HepG2 (cell line): ENCODE results near the gene TMEM141. TPM values are rescaled to one million over a fixed set of nuclear protein-coding genes. Genes with fewer than 3 reads are reported as not detected.

ENCODE experiments used
- ATF7 ChIP-seq, 2 experiments: fragments of 450-650 bp in 1 of 2; sonication (generic) in 1 of 2; formaldehyde crosslinking in 1 of 2; IDR thresholded peaks; 2 replicates each; pipeline versions ENCODE4 v1.4.0 to v1.6.1; 2016 to 2020; ENCODE audit warnings: antibody characterized with exemption in 1 of 2, mild to moderate bottlenecking in 1 of 2, missing genetic modification reagents in 1 of 2
- BCL6 ChIP-seq: IDR thresholded peaks from 2 replicates; pipeline ENCODE4 v1.6.1; 2016; ENCODE audit warnings: missing genetic modification reagents, missing compliant biosample characterization
- CHD2 ChIP-seq: IDR thresholded peaks from 2 replicates; pipeline ENCODE4 v1.6.1; 2011; ENCODE audit warnings: low read depth, low read length, improper control_type of control experiment
- KAT8 ChIP-seq: IDR thresholded peaks from 2 replicates; pipeline ENCODE4 v1.6.1; 2016; ENCODE audit warnings: missing genetic modification reagents, missing compliant biosample characterization
- NPAS2 ChIP-seq: sonication (generic); formaldehyde crosslinking; IDR thresholded peaks from 2 replicates; pipeline ENCODE4 v1.8.0; 2022; ENCODE audit warnings: mild to moderate bottlenecking, missing genetic modification reagents, borderline replicate concordance
- NR2F6 ChIP-seq, 2 experiments: IDR thresholded peaks; 2 replicates each; pipeline ENCODE4 v1.6.1; 2016; ENCODE audit warnings: antibody characterized with exemption in 1 of 2, mild to moderate bottlenecking in 1 of 2
- POLR2G ChIP-seq: fragments of 200-400 bp; formaldehyde crosslinking; IDR thresholded peaks from 2 replicates; pipeline ENCODE4 v1.6.1; 2018; ENCODE audit warnings: mild to moderate bottlenecking, low read depth, low read length, moderate library complexity
- RFXAP ChIP-seq: sonication (generic); formaldehyde crosslinking; IDR thresholded peaks from 2 replicates; pipeline ENCODE4 v1.4.0; 2020; ENCODE audit warnings: missing genetic modification reagents, borderline replicate concordance
- TARDBP ChIP-seq: sonication (generic); formaldehyde crosslinking; IDR thresholded peaks from 2 replicates; pipeline ENCODE4 v1.8.0; 2022; ENCODE audit warnings: mild to moderate bottlenecking, missing genetic modification reagents
- ZNF577 ChIP-seq: sonication (generic); formaldehyde crosslinking; IDR thresholded peaks from 2 replicates; pipeline ENCODE4 v1.4.0; 2020; ENCODE audit warnings: mild to moderate bottlenecking, low read depth, missing genetic modification reagents, borderline replicate concordance
- polyA plus RNA-seq, 8 experiments: library from polyadenylated mRNA; depleted of rRNA in 3 of 8; stranded (reverse) in 7 of 8; unstranded in 1 of 8; fragments of >200 nt; fragmentation: Illumina TruSeq in 4 of 8; extraction: Trizol in 4 of 8; gene quantifications; 2 replicates each; pipeline versions ENCODE4 v1.2.1 to v1.2.3, GENCODE V29; 2011 to 2016; ENCODE audit warnings: low read depth in 4 of 8, missing spikeins in 1 of 8, mixed read lengths in 1 of 8; ENCODE audit not compliant: insufficient read depth in 1 of 8
- total RNA-seq, 5 experiments: library from RNA; depleted of rRNA; stranded (reverse); fragments of >200 nt; fragmentation: Illumina TruSeq; extraction: Trizol; gene quantifications; 2 replicates each; pipeline ENCODE4 v1.2.3, GENCODE V29; 2016; ENCODE audit warnings: low read depth in 1 of 5
- TF ChIP-seq, protein P1 (sequence below): sonication (generic); formaldehyde crosslinking; IDR thresholded peaks from 2 replicates; pipeline ENCODE4 v1.8.0; 2022; ENCODE audit warnings: mild to moderate bottlenecking, missing genetic modification reagents, borderline replicate concordance
- TF ChIP-seq, protein P2 (sequence below): sonication (generic); formaldehyde crosslinking; IDR thresholded peaks from 2 replicates; pipeline ENCODE4 v1.9.0; 2021; ENCODE audit warnings: missing genetic modification reagents, borderline replicate concordance
- TF ChIP-seq, protein P3 (sequence below): sonication (generic); formaldehyde crosslinking; IDR thresholded peaks from 2 replicates; pipeline ENCODE4 v1.4.0; 2020; ENCODE audit warnings: mild to moderate bottlenecking, missing genetic modification reagents
- TF ChIP-seq, protein P4 (sequence below): sonication (generic); formaldehyde crosslinking; IDR thresholded peaks from 2 replicates; pipeline ENCODE4 v1.4.0; 2020; ENCODE audit warnings: missing genetic modification reagents
- TF ChIP-seq, protein P5 (sequence below): sonication (generic); formaldehyde crosslinking; IDR thresholded peaks from 2 replicates; pipeline ENCODE4 v1.5.0; 2020; ENCODE audit warnings: mild to moderate bottlenecking, missing genetic modification reagents, borderline replicate concordance

TMEM141 gene
- total and polyA plus RNA-seq, 2 of the 13 experiments (the other 11 are each of a cell fraction or from before 2014, with no cell fraction given) = 81.0 to 202 TPM

DNA sequence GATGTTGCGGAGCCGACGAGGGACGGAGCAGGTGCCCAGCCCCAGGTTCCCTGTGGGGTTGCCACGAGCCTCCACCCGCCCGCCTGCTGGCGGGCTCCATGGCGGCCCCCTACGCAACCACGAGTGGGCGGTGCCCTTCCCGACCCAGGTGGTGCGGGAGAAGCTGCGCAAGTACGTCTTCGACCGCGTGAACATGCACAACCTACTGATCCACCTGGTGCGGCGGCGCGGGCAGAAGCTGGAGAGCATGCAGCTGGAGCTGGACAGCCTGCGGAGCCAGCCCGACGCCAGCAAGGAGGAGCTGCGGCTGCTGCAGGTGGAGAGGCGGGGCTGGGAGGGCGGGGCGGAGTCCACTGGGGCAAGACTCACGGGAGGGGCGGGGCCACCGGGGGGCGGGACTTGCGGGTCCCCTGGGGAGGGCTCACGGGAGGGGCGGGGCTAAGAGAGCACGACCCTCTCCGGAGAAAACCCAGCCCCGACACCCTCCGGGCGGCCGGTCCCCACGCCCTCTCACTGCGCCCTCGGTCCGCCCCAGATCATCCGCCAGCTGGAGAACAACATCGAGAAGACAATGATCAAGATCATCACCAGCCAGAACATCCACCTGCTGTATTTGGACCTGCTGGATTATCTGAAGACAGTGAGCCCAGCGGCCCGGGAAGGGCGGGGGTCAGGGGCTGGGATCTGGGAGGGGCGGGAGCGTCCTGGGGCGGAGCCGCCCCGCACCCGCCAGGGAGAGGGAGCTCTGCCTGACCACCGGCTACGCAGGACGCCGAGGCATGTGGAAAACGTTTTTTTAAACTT, 8.9 kb downstream of the TMEM141 start (continued):
- TF ChIP-seq, protein P1, sequence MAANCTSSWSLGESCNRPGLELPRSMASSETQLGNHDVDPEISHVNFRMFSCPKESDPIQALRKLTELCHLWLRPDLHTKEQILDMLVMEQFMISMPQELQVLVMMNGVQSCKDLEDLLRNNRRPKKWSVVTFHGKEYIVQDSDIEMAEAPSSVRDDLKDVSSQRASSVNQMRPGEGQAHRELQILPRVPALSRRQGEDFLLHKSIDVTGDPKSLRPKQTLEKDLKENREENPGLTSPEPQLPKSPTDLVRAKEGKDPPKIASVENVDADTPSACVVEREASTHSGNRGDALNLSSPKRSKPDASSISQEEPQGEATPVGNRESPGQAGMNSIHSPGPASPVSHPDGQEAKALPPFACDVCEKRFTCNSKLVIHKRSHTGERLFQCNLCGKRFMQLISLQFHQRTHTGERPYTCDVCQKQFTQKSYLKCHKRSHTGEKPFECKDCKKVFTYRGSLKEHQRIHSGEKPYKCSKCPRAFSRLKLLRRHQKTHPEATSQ (CRISPR knock-in tag) = no peak
- TF ChIP-seq ATF7 (IDR thresholded peaks at IDR 0.05) (no peak), ATF7 (CRISPR knock-in tag; IDR thresholded peaks at IDR 0.05) (no peak), TARDBP (CRISPR knock-in tag) (no peak), RFXAP (no peak), NPAS2 (CRISPR knock-in tag) (no peak), POLR2G (peak; percentile 68), NR2F6 (IDR thresholded peaks at IDR 0.05) (no peak), NR2F6 (CRISPR knock-in tag; IDR thresholded peaks at IDR 0.05) (no peak), BCL6 (CRISPR knock-in tag) (no peak; the same call in 1 of the 2 replicates), ZNF577 (CRISPR knock-in tag) (no peak), KAT8 (CRISPR knock-in tag) (no peak), CHD2 (no peak)
- TF ChIP-seq, protein P2, sequence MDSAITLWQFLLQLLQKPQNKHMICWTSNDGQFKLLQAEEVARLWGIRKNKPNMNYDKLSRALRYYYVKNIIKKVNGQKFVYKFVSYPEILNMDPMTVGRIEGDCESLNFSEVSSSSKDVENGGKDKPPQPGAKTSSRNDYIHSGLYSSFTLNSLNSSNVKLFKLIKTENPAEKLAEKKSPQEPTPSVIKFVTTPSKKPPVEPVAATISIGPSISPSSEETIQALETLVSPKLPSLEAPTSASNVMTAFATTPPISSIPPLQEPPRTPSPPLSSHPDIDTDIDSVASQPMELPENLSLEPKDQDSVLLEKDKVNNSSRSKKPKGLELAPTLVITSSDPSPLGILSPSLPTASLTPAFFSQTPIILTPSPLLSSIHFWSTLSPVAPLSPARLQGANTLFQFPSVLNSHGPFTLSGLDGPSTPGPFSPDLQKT (CRISPR knock-in tag) = no peak
- TF ChIP-seq, protein P3, sequence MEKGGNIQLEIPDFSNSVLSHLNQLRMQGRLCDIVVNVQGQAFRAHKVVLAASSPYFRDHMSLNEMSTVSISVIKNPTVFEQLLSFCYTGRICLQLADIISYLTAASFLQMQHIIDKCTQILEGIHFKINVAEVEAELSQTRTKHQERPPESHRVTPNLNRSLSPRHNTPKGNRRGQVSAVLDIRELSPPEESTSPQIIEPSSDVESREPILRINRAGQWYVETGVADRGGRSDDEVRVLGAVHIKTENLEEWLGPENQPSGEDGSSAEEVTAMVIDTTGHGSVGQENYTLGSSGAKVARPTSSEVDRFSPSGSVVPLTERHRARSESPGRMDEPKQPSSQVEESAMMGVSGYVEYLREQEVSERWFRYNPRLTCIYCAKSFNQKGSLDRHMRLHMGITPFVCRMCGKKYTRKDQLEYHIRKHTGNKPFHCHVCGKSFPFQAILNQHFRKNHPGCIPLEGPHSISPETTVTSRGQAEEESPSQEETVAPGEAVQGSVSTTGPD (CRISPR knock-in tag) = no peak; the same call in 1 of the 2 replicates
- TF ChIP-seq, protein P4, sequence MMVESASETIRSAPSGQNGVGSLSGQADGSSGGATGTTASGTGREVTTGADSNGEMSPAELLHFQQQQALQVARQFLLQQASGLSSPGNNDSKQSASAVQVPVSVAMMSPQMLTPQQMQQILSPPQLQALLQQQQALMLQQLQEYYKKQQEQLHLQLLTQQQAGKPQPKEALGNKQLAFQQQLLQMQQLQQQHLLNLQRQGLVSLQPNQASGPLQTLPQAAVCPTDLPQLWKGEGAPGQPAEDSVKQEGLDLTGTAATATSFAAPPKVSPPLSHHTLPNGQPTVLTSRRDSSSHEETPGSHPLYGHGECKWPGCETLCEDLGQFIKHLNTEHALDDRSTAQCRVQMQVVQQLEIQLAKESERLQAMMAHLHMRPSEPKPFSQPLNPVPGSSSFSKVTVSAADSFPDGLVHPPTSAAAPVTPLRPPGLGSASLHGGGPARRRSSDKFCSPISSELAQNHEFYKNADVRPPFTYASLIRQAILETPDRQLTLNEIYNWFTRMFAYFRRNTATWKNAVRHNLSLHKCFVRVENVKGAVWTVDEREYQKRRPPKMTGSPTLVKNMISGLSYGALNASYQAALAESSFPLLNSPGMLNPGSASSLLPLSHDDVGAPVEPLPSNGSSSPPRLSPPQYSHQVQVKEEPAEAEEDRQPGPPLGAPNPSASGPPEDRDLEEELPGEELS (CRISPR knock-in tag) = no peak; the same call in 1 of the 2 replicates
- TF ChIP-seq, protein P5, sequence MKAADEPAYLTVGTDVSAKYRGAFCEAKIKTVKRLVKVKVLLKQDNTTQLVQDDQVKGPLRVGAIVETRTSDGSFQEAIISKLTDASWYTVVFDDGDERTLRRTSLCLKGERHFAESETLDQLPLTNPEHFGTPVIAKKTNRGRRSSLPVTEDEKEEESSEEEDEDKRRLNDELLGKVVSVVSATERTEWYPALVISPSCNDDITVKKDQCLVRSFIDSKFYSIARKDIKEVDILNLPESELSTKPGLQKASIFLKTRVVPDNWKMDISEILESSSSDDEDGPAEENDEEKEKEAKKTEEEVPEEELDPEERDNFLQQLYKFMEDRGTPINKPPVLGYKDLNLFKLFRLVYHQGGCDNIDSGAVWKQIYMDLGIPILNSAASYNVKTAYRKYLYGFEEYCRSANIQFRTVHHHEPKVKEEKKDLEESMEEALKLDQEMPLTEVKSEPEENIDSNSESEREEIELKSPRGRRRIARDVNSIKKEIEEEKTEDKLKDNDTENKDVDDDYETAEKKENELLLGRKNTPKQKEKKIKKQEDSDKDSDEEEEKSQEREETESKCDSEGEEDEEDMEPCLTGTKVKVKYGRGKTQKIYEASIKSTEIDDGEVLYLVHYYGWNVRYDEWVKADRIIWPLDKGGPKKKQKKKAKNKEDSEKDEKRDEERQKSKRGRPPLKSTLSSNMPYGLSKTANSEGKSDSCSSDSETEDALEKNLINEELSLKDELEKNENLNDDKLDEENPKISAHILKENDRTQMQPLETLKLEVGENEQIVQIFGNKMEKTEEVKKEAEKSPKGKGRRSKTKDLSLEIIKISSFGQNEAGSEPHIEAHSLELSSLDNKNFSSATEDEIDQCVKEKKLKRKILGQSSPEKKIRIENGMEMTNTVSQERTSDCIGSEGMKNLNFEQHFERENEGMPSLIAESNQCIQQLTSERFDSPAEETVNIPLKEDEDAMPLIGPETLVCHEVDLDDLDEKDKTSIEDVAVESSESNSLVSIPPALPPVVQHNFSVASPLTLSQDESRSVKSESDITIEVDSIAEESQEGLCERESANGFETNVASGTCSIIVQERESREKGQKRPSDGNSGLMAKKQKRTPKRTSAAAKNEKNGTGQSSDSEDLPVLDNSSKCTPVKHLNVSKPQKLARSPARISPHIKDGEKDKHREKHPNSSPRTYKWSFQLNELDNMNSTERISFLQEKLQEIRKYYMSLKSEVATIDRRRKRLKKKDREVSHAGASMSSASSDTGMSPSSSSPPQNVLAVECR (CRISPR knock-in tag) = peak; percentile 15; the same call in 1 of the 2 replicates
